GM23248 (cell line): ENCODE results near the gene MYO1D.

ENCODE experiments used
- EZH2 ChIP-seq: fragments of 200-600 bp; sonication (generic); IDR thresholded peaks from 2 replicates; pipeline ENCODE4 v1.6.1; 2018; ENCODE audit warnings: antibody characterized with exemption, mild to moderate bottlenecking; ENCODE audit not compliant: insufficient read depth, poor library complexity, severe bottlenecking
- EZH2phosphoT487 ChIP-seq: fragments of 200-600 bp; sonication (generic); IDR thresholded peaks from 2 replicates; pipeline ENCODE4 v1.6.1; 2018; ENCODE audit warnings: antibody characterized with exemption, moderate library complexity, mild to moderate bottlenecking, low read depth; ENCODE audit not compliant: insufficient read depth

GRCh38 chr17:32567511-32567910, 309.4 kb downstream of the MYO1D start:
- TF ChIP-seq EZH2, result no peak
- TF ChIP-seq EZH2phosphoT487, result no peak
